Kidney (tissue), 14 donors: ENCODE measurements around the gene SPATA9. TPM values are rescaled to one million over a fixed set of nuclear protein-coding genes. Genes with fewer than 3 reads are reported as not detected.

Experiments used
- DNase-seq, 5 donors: peaks; one replicate each; pipeline ENCODE4 v3.0.0-alpha.2; 2013 to 2020
- FAIRE-seq: peaks from 2 replicates; lab custom pipeline; 2012; peaks lifted over from hg19 to GRCh38; lab: Jason Lieb, UNC
- H3K27ac ChIP-seq, 2 donors: one replicate each; pipeline ENCODE4 v1.7.0; 2013; ENCODE audit warnings: low read depth in 2 of 2, low read length in 2 of 2, inconsistent platforms in 1 of 2
- H3K27me3 ChIP-seq: one replicate; pipeline ENCODE4 v1.7.1; 2013; ENCODE audit warnings: low read length, inconsistent platforms; ENCODE audit not compliant: control insufficient read depth, insufficient read depth
- H3K36me3 ChIP-seq, 3 donors: one replicate each; pipeline versions ENCODE4 v1.7.0 to v1.7.1; 2013; ENCODE audit warnings: low read length in 3 of 3, control low read depth in 1 of 3, inconsistent platforms in 1 of 3; ENCODE audit not compliant: insufficient read depth in 3 of 3, control insufficient read depth in 2 of 3
- H3K4me1 ChIP-seq, 3 donors: one replicate each; pipeline versions ENCODE4 v1.7.0 to v1.7.1; 2013; ENCODE audit warnings: low read length in 3 of 3, inconsistent platforms in 1 of 3, low read depth in 1 of 3; ENCODE audit not compliant: control insufficient read depth in 2 of 3, insufficient read depth in 2 of 3
- H3K4me3 ChIP-seq, 3 donors: one replicate each; pipeline versions ENCODE4 v1.7.0 to v1.8.1; 2013; ENCODE audit warnings: low read length in 3 of 3, control low read depth in 1 of 3, inconsistent platforms in 1 of 3
- H3K9ac ChIP-seq, 3 donors: one replicate each; pipeline versions ENCODE4 v1.7.0 to v1.7.1; 2013; ENCODE audit warnings: low read length in 3 of 3, control low read depth in 1 of 3, inconsistent platforms in 1 of 3
- H3K9me3 ChIP-seq, 3 donors: one replicate each; pipeline versions ENCODE4 v1.7.0 to v1.7.1; 2013; ENCODE audit warnings: low read length in 3 of 3, control low read depth in 1 of 3, inconsistent platforms in 1 of 3; ENCODE audit not compliant: control insufficient read depth in 2 of 3, insufficient read depth in 1 of 3
- intact Hi-C: fragments of 100-400 bp; cut with DNase I; formaldehyde crosslinking; loops from one replicate; pipeline ENCODE4 v1.11.1; 2022
- polyA plus RNA-seq: library from polyadenylated mRNA; stranded (reverse); fragments of 350-450 nt; fragmentation: Illumina TruSeq; extraction: RNeasy Lipid Tissue Mini Kit (QIAGEN cat#74804); gene quantifications from one replicate; pipeline ENCODE4 v1.2.3, GENCODE V29; 2014; ENCODE audit warnings: low read depth, low replicate concordance; ENCODE audit not compliant: insufficient read depth
- total RNA-seq: library from RNA; stranded (reverse); fragmentation: NEBNext Ultra II Directional; extraction: Animal tissue kit (Norgen Biotek cat#: 25700); gene quantifications from one replicate; pipeline ENCODE4 v1.2.1, GENCODE V29; 2021
- TF ChIP-seq, protein P1 (sequence below): IDR thresholded peaks from 3 replicates; pipeline ENCODE4 v1.5.1; 2012; ENCODE audit warnings: mild to moderate bottlenecking, moderate library complexity, borderline replicate concordance; ENCODE audit not compliant: insufficient read depth; ENCODE audit errors: extremely low read depth
- donor health status: control.
- donor health status: control.
- donor health status: control.
- donor health status: control.
- donor health status: control.
- donor health status: DM: yes; HTN: yes; CAD: no.
- donor health status: Normal renal cell carcinoma (clear cell type).

Gene SPATA9
- total and polyA plus RNA-seq, 2 donors from 2014 or later: 1.0 to 1.1 TPM

DNA sequence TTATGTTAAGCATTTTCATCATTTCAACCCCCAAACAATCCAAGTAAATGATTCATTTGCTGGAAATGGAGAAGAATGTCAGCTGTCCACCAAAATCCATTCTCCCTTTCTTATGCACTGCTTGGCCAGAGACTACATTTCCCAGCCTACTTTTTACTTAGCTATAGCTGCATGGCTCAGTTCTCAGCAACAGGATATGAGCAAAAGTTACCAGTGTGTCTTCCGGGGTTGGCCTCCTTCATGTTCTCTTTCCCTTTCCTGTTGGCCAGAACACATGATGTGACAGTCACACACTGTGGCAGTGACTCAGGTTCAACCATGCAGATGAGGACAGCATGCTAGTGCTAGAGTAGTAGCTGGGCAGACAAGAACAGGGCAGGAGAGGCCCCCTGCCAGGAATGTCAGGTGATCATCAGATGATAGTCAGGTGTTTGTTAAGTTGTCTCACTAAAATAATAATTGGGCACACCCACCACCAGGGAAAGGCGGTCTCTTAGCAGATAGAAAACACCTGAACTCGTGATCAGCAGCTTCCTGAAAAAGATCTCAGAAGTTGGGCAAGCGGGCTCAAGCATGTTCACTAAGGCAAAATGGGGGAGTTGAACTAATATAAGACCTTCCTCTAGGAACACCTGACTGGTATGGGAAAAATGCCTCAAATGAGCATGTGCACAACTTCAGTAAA, 50.7 kb downstream of the SPATA9 start:
- no peak overlapping the region for H3K9ac ChIP-seq
- H3K27me3 ChIP-seq: no peaks in the 10 kb centered on the region
- intact Hi-C loops: no loop called here
- H3K4me3 ChIP-seq: no peak overlapping the region
- no peaks in the 10 kb centered on the region for H3K4me1 ChIP-seq
- DNase-seq (no peak), FAIRE-seq (no peak)
- TF ChIP-seq, protein P1, sequence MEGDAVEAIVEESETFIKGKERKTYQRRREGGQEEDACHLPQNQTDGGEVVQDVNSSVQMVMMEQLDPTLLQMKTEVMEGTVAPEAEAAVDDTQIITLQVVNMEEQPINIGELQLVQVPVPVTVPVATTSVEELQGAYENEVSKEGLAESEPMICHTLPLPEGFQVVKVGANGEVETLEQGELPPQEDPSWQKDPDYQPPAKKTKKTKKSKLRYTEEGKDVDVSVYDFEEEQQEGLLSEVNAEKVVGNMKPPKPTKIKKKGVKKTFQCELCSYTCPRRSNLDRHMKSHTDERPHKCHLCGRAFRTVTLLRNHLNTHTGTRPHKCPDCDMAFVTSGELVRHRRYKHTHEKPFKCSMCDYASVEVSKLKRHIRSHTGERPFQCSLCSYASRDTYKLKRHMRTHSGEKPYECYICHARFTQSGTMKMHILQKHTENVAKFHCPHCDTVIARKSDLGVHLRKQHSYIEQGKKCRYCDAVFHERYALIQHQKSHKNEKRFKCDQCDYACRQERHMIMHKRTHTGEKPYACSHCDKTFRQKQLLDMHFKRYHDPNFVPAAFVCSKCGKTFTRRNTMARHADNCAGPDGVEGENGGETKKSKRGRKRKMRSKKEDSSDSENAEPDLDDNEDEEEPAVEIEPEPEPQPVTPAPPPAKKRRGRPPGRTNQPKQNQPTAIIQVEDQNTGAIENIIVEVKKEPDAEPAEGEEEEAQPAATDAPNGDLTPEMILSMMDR: no peak
- no peaks in the 10 kb centered on the region for H3K9me3 ChIP-seq
- H3K27ac ChIP-seq: no peak overlapping the region
- no peaks in the 10 kb centered on the region for H3K36me3 ChIP-seq

DNA sequence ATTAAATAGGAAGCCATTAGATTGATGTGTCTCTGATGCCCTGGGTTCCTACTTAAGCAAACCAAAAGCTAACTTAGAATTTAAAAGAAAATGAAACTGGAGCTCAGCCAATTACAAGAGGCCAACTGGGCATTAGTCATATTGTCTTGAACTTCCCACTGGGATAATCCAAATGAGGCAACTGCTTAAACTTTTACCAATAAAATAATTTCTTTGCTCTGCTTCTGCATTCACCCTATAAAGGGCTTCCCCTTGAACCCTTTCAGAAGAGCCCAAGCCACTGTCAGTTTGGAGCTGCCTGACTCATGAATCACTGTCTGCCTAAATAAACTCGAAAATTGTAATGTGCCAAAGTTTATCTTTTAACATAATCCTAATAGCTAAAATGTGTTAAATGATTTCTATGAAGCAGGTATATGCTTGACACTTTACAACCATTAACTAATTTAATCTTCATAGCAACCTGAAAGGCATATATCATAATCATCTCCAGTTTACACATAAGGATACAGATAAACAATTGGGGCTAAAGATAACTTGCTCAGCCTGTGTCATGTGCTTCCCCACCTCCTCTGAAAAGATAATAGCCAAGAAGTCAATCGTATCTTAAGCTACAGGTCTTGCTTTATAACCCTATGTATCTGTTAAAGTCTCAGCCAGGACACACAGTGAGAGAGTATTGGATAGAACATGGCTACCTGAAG, 51.4 kb downstream of the SPATA9 start:
- Histone ChIP-seq H3K9me3 (no peaks in the 10 kb centered on the region), H3K9ac (no peak overlapping the region), H3K27me3 (no peaks in the 10 kb centered on the region), H3K36me3 (no peaks in the 10 kb centered on the region), H3K27ac (no peak overlapping the region), H3K4me3 (no peak overlapping the region), H3K4me1 (no peaks in the 10 kb centered on the region)
- DNase-seq (no peak), FAIRE-seq (no peak)
- intact Hi-C loops: no loop called here
- TF ChIP-seq, protein P1: no peak

DNA sequence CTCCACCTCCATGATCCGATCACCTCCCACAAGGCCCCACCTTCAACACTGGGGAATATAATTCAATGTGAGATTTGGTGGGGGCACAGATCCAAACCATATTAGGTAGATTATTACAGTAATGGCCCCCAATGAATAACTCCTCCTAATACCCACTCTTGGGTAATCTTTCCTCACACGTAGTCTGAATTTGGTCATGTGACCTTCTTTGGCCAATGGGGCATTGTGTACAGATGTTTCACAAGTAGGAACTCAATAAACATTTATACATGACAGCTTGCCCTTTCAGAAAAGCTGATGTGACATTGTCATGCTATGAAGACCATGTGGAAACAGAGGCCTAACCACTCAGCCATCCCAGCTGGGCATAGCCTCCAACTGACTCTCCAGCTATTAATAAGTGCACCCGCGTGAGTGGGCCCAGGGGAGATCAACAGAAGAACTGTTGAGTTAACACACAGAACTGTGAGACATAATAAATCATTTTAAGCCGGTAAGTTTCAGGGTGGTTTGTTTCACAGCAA, 52.3 kb downstream of the SPATA9 start:
- TF ChIP-seq, protein P1: no peak
- H3K27ac ChIP-seq: no peak overlapping the region
- DNase-seq (no peak), FAIRE-seq (no peak)
- H3K27me3 ChIP-seq: no peaks in the 10 kb centered on the region
- intact Hi-C loops: no loop called here
- no peak overlapping the region for H3K9ac ChIP-seq
- H3K9me3 ChIP-seq: no peaks in the 10 kb centered on the region
- no peaks in the 10 kb centered on the region for H3K4me1 ChIP-seq
- H3K36me3 ChIP-seq: no peaks in the 10 kb centered on the region
- no peak overlapping the region for H3K4me3 ChIP-seq
